ENCODE measurements around the gene ACSF3.

ACSF3 gene

GRCh38 chr16:89112377-89113151 is 18.9 kb downstream of the ACSF3 start:
- DNase-seq = no peak

- DNase-seq = no peak
Measured at GRCh38 chr16:89113152-89113547, 19.5 kb downstream of the ACSF3 start.

GRCh38 chr16:89113661-89114060 is 20.0 kb downstream of the ACSF3 start:
- no peak for DNase-seq

- DNase-seq = peak in 2 of 4 experiments; percentile 30 to 39
Measured at GRCh38 chr16:89114159-89114981, 20.7 kb downstream of the ACSF3 start.

- DNase-seq = peak; percentile 96 to 99 (median 98)
Measured at GRCh38 chr16:89115216-89115861, 21.7 kb downstream of the ACSF3 start.

GRCh38 chr16:89116341-89117226 is 22.9 kb downstream of the ACSF3 start:
- peak in 2 of 4 experiments; percentile 24 to 27 for DNase-seq

GRCh38 chr16:89117227-89117974 is 23.7 kb downstream of the ACSF3 start:
- peak; percentile 64 to 87 (median 74) for DNase-seq

- peak in 1 of 4 experiments; percentile 31 for DNase-seq
Measured at GRCh38 chr16:89117975-89118289, 24.3 kb downstream of the ACSF3 start.

- peak in 3 of 4 experiments; percentile 18 to 35 (median 19) for DNase-seq
Measured at GRCh38 chr16:89118361-89119165, 24.9 kb downstream of the ACSF3 start.

GRCh38 chr16:89119166-89119621 is 25.5 kb downstream of the ACSF3 start:
- peak; percentile 19 to 60 (median 46) for DNase-seq

- no peak for DNase-seq
Measured at GRCh38 chr16:89119661-89120141, 26.0 kb downstream of the ACSF3 start.

- no peak for DNase-seq
Measured at GRCh38 chr16:89120281-89120680, 26.6 kb downstream of the ACSF3 start.

GRCh38 chr16:89120921-89121351 is 27.3 kb downstream of the ACSF3 start:
- DNase-seq = no peak

GRCh38 chr16:89121691-89122321 is 28.2 kb downstream of the ACSF3 start:
- no peak for DNase-seq

GRCh38 chr16:89122322-89122851 is 28.7 kb downstream of the ACSF3 start:
- no peak for DNase-seq

- DNase-seq = no peak
Measured at GRCh38 chr16:89123001-89123830, 29.6 kb downstream of the ACSF3 start.

- no peak for DNase-seq
Measured at GRCh38 chr16:89123831-89124100, 30.1 kb downstream of the ACSF3 start.

GRCh38 chr16:89129378-89129777 is 35.7 kb downstream of the ACSF3 start:
- DNase-seq = no peak

- DNase-seq = no peak
Measured at GRCh38 chr16:89130448-89130847, 36.8 kb downstream of the ACSF3 start.
